HG03575 (cell line): ENCODE data around the gene TEX13A.

Experiments
- ATAC-seq: cut with Tn5 transposase; IDR thresholded peaks from one replicate; pipeline ENCODE4 v1.9.1; 2021; ENCODE audit not compliant: unreplicated experiment, insufficient number of reproducible peaks, low FRiP score; ENCODE audit errors: extremely low read depth

The TEX13A gene

GRCh38 chrX:105190252-105190853 lies 30.1 kb downstream of the TEX13A start:
- ATAC-seq: no peak

DNA sequence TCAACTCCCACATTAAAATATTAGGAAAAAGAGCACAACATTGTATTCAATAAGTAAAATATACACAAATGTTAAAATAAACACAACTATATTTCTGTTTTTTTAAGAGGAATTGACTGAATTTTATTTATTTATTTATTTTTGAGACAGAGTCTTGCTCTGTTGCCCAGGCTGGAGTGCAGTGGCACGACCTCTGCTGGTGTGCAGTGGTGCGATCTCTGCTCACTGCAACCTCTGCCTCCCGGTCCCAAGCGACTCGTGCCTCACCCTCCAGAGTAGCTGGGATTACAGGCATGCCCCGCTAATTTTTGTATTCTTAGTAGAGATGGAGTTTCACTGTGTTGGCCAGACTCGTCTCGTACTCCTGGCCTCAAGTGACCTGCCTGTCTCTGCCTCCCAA lies 31.4 kb downstream of the TEX13A start:
- ATAC-seq: no peak

DNA sequence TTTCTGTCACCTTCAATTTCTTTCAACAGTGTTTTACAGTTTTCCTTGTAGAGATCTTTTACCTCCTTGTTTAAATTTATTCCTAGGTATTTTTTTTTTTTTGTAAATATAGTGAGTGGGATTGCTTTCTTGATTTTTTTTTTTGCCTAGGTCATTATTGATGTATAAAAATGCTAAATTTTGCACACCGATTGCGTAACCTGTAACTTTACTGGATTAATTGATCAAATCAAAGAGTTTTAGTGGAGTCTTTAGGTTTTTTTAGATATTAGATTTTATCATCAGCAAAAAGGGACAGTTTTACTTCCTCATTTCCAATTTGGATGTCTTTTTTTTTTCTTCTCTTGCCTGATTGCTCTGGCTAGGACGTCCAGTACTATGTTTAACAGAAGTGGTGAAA lies 40.9 kb downstream of the TEX13A start:
- no peak for ATAC-seq

DNA sequence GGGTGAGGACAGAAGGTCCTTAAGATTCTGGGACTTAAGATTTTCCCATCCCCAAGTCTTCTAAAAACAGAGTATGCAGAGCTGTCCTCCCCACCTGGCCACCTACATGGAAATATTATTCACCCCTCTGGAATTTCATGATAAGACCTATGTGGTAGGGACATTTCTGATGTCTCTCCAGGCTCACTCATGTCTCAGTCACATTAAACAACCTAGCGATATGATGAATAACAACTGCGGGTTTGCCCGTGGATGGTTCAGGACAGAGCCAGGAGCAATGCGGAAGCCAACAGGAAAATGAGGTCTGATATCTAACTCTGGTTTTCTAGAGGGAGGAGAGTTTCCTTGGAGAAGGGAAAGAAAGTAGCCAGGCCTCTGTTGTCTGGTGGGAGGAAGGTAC lies 47.4 kb downstream of the TEX13A start:
- no peak for ATAC-seq
